GM12873 (cell line): ENCODE data around the gene PTTG1IP.

Experiments used
- CTCF ChIP-seq: IDR thresholded peaks from 2 replicates; pipeline ENCODE4 v1.5.1; 2012; ENCODE audit warnings: low read depth, mild to moderate bottlenecking, moderate library complexity, low read length, control low read depth; ENCODE audit not compliant: insufficient read depth; ENCODE audit errors: missing control alignments

Gene PTTG1IP

GRCh38 chr21:44844256-44844655 lies 29.2 kb downstream of the PTTG1IP start:
- TF ChIP-seq CTCF: no peak

- no peak for TF ChIP-seq CTCF
Observed at GRCh38 chr21:44842721-44843445, 30.6 kb downstream of the PTTG1IP start.

- no peak for TF ChIP-seq CTCF
Observed at GRCh38 chr21:44842087-44842486, 31.4 kb downstream of the PTTG1IP start.

- no peak for TF ChIP-seq CTCF
Observed at GRCh38 chr21:44840771-44841170, 32.7 kb downstream of the PTTG1IP start.

- TF ChIP-seq CTCF: no peak
Observed at GRCh38 chr21:44838951-44839350, 34.5 kb downstream of the PTTG1IP start.

GRCh38 chr21:44838039-44838895 lies 35.2 kb downstream of the PTTG1IP start:
- TF ChIP-seq CTCF: no peak

- TF ChIP-seq CTCF: no peak
Observed at GRCh38 chr21:44837537-44837936, 36.0 kb downstream of the PTTG1IP start.
